GM19463 (cell line): Measurements from ENCODE around the gene TMEM41B.
"Not testable (repeated sequence)": the region's sequence is repeated elsewhere in the genome, so short reads cannot be mapped to it uniquely, and the experiment has no call there.

Experiments
- ATAC-seq: cut with Tn5 transposase; IDR thresholded peaks from one replicate; pipeline ENCODE4 v1.9.1; 2021; ENCODE audit warnings: mild to moderate bottlenecking, moderate library complexity; ENCODE audit not compliant: unreplicated experiment

The TMEM41B gene

GRCh38 chr11:9314291-9315077, at the start of gene TMEM41B:
TSS of gene TMEM41B (minus strand) at chr11:9314593. CDS start at chr11:9314441, 152 bp downstream.
- ATAC-seq: peak; percentile 96

DNA sequence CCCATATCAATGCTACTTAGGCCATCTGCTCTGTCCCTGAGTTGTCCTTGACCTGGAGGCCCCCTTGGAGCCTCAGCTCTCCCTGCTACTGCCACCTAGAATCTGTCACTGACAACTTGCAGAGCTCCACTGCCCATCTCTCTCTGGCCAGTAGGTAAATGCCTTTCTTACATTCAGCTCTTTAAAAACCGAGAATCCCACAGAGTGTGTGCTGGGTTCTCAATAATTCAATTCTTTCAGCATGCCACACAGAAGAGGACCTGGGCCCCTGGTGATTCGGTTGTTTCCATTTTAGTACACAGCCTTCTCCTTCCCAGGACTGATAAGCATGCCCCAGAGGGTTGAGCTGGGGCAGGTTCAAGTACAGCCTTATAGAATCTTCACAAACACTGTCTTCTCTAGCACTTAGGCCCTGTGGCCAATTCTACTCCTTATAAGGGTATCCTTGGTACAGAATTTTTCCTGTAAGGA, 48.0 kb upstream of the TMEM41B start:
- no peak for ATAC-seq

DNA sequence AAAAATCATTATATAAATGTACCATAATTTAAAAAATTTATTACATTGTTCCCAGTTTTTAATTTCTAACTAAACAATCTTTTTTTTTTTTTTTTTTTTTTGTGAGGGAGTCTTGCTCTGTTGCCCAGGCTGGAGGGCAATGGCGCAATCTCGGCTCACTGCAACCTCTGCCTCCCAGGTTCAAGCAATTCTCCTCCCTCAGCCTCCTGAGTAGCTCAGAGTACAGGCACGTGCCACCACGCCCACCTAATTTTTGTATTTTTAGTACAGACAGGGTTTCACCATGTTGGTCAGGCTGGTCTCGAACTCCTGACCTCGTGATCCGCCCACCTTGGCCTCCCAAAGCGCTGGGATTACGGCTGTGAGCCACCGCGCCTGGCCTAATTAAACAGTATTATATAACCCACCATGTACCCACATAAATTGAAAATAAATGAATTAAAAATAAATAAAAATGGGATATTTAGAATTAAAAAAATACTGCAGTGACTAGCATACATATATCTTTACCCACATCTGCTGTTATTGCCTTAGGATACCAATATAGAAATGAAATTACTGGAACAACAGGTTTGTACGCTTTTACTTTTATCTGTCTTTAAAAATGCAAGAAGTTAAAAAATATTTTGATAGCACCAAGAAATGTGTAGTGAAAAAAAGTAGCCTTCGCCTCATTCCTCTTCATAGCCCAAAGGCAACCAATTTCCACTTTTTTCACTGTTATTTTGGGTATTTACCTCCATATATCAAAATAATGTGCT, 46.6 kb upstream of the TMEM41B start:
- not testable (repeated sequence) for ATAC-seq

- no peak for ATAC-seq
Measured at GRCh38 chr11:9357041-9357440, 42.6 kb upstream of the TMEM41B start.

GRCh38 chr11:9351321-9351881, 37.0 kb upstream of the TMEM41B start:
- ATAC-seq: no peak

DNA sequence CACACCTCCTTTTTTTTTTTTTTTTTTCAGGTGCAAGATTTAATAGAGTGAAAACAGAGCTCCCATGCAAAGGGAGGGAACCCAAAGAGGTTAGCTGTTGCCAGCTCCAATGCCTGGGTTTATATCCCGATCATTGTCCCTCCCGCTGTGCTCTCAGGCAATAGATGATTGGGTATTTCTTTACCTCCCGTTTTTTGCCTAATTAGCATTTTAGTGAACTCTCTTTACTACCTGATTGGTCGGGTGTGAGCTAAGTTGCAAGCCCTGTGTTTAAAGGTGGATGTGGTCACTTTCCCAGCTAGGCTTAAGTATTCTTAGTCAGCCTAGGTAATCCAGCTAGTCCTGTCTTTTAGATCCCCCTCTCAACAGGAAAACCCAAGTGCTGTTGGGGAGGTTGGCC, 33.4 kb upstream of the TMEM41B start:
- not testable (repeated sequence) for ATAC-seq

GRCh38 chr11:9347100-9347499, 32.7 kb upstream of the TMEM41B start:
- ATAC-seq: no peak

DNA sequence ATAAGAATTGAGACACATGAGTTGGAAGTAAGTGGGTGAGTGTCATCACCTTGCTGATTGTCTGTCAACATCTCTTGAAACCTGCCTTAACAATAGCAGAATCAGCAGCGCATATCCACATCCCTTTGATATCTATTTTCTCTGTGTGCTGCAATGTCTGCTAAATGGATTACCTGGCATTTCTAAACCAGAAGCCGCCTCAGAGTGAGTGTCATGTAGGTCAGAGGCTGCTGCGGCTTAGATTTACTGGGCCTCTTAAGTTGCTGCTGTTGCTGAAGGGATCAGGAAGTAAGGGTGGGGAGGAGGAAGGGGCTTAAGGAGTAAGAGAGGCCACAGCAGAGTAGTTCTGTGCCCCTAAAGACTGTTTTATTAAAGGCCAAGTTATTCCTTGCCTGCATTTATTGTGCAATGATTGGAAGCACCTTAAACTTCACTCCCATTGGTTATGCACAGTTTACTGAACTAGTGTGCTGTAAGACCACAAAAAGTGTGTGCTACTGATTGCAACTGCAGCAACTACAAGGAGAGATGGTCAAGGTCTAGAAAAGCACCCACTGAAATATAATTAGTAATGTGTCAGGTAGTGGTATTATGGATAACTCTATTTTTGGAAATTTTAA, 29.8 kb upstream of the TMEM41B start:
- ATAC-seq: no peak

DNA sequence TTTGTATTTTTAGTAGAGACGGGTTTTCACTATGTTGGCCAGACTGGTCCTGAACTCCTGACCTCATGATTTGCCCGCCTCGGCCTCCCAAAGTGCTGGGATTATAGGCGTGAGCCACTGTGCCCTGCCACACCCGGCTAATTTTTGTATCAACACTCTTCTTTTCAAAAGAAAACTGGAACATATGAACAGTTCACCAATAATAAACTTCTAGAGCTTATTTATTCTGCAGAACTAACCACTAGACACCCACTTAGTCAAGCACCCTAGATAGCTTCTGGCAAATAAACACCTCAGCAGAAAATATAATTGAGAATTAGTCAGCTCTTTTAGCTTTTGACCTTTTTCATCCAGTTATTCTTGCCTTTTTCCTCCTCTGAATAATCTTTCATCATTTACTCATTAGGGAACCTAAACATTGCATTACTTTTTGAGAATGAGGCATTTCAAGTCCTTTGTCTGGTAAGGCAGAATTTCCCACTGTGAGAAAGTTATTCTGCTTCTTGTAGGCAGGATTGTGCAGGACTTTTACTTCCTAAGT, 27.3 kb upstream of the TMEM41B start:
- no peak for ATAC-seq

GRCh38 chr11:9332655-9333054, 18.3 kb upstream of the TMEM41B start:
- no peak for ATAC-seq

DNA sequence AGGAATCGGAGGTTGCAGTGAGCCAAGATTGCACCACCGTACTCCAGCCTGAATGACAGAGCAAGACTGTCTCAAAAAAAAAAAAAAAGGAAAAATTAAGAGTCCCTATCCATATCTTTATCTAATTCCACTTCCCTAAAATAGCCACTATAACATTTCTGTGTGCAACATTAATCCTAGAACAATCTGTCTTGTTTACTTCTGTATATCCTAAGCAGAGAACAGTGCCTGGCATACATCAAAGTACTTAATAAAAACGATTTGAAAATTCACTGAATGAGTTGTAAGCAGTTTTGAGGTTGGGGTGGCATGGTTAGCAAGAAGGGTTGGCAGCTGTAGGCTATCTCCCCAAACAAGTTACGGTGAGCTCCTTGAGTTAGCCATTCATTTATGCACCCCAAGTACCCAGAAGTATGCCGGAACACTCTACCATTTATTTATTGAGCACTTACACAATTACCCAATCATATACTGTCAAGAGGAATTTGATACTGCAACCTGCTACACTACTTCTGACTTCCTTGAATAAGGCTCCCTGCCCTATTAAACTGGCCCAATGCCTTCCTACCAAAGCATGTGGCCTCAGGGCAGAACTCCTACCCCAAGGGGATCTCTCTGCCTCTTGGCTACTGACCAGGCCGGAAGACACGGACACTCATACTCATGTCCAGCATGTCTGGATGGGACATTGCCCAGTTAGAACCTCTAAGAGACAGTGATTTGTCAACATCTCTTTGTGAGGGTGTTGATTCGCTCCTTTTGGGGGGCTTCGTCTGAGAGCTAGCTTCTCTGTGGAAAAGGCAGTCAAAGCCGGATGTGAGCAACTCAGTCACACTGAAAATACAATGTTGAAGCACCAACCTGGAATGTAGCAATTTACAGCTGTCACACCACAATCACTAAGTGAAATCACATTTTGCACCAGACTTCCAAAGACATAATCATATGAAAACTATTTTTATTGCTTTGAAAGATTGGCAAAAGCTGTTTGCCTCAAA, 16.3 kb upstream of the TMEM41B start:
- no peak for ATAC-seq

DNA sequence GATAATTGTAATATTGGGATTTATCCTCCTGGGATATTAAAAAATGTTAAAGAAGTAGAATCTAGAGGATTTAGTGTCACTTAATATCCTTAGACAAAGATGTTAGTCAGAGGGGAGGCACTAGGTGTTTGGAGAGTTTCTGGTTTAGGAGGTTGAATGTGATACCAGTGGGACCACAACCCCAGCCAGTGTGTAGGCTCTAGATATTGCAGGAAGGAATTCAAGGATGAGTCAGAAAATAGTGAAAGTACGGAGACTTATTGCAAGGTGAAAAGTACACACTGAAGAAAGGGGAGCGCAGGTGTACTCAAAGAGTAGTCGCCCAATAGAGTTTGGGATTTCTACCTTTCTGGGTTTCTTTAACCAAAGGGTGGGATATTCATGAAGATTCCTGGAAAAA, 5.7 kb upstream of the TMEM41B start:
- ATAC-seq: no peak

- not testable (repeated sequence) for ATAC-seq
Measured at GRCh38 chr11:9319377-9320001, 5.1 kb upstream of the TMEM41B start.

GRCh38 chr11:9318442-9319376, 4.3 kb upstream of the TMEM41B start:
- not testable (repeated sequence) for ATAC-seq

- ATAC-seq: no peak
Measured at GRCh38 chr11:9316334-9316733, 1.9 kb upstream of the TMEM41B start.

DNA sequence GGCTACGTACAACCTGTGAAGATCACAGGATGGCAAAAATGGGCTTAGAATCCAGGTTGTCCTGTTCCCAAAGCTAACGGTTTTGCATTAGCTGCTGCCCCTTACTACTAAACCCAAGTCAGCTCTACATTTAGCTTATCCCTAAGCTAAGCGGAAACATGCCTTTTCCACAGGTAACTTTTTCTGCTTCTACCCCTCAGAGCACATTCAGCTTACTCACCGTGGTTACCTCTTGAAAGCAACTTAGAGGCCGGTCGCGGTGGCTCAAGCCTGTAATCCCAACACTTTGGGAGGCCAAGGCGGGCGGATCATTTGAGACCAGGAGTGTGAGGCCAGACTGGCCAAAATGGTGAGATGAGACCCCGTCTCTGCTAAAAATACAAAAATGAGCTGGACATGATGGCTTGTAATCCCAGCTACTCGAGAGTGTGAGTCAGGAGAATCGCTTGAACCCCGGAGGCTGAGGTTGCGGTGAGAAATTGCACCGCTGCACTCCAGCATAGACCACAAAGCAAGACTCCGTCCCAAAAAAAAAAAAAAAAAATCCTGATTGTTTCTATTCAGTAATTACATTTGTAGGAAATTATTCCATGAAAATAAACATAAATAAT, 790 bp upstream of the TMEM41B start:
- ATAC-seq: no peak

GRCh38 chr11:9313648-9314290, 624 bp downstream of the TMEM41B start:
- ATAC-seq: peak; percentile 7
